Caco-2 (cell line): ENCODE data around the gene SUPT3H. TPM values are rescaled to one million over a fixed set of nuclear protein-coding genes. Genes with fewer than 3 reads are reported as not detected.

Source experiments
- BruUV-seq: library from RNA; stranded (reverse); fragments of 400-500 nt; replicated peaks from 2 replicates; lab custom pipeline; 2021; lab: Mats Ljungman, UMichigan
- CTCF ChIA-PET: fragments of 300-600 bp; sonication (Branson Sonifier 250); formaldehyde crosslinking; loops from one replicate; lab custom pipeline; 2022; ENCODE audit warnings: antibody characterized with exemption; lab: Charles Lee
- POLR2A ChIA-PET: fragments of 300-600 bp; sonication (Branson Sonifier 250); formaldehyde crosslinking; loops from one replicate; lab custom pipeline; 2022; ENCODE audit warnings: antibody characterized with exemption; lab: Charles Lee
- DNase-seq, 2 experiments: peaks; one replicate each; pipeline versions ENCODE4 v3.0.0 to v3.0.0-alpha.2; 2020 to 2022
- H3K27me3 ChIP-seq: replicated peaks from 2 replicates; pipeline ENCODE4 v1.6.0; 2011; ENCODE audit warnings: low read length; ENCODE audit not compliant: control insufficient read depth, insufficient read depth
- H3K36me3 ChIP-seq: 2 replicates; pipeline ENCODE4 v1.5.1; 2011; ENCODE audit warnings: low read length; ENCODE audit not compliant: control insufficient read depth, insufficient read depth
- H3K4me1 ChIP-seq: fragments of 250-450 bp; sonication (Bioruptor Pico); 2 replicates; pipeline ENCODE4 v1.5.1; 2020; ENCODE audit warnings: mild to moderate bottlenecking
- H3K4me3 ChIP-seq: 2 replicates; pipeline ENCODE4 v1.5.1; 2011; ENCODE audit warnings: low read depth, mild to moderate bottlenecking, control low read depth, low read length
- H3K9me3 ChIP-seq: fragments of 250-450 bp; sonication (Bioruptor Pico); 2 replicates; pipeline ENCODE4 v1.5.1; 2020; ENCODE audit warnings: mild to moderate bottlenecking, moderate library complexity
- H3K27ac Mint-ChIP-seq: one replicate; pipeline ENCODE4 v1.8.0; 2022; ENCODE audit warnings: mixed read lengths; ENCODE audit not compliant: unreplicated experiment
- H3K27me3 Mint-ChIP-seq: one replicate; pipeline ENCODE4 v1.8.0; 2022; ENCODE audit warnings: mixed read lengths; ENCODE audit not compliant: insufficient read depth, unreplicated experiment
- H3K36me3 Mint-ChIP-seq: one replicate; pipeline ENCODE4 v1.8.0; 2022; ENCODE audit warnings: mild to moderate bottlenecking, mixed read lengths; ENCODE audit not compliant: insufficient read depth, unreplicated experiment
- H3K4me1 Mint-ChIP-seq: one replicate; pipeline ENCODE4 v1.8.0; 2022; ENCODE audit warnings: low read depth, mixed read lengths; ENCODE audit not compliant: unreplicated experiment
- H3K4me3 Mint-ChIP-seq: one replicate; pipeline ENCODE4 v1.8.0; 2022; ENCODE audit warnings: mild to moderate bottlenecking, moderate library complexity, mixed read lengths; ENCODE audit not compliant: unreplicated experiment
- H3K9me3 Mint-ChIP-seq: one replicate; pipeline ENCODE4 v1.8.0; 2022; ENCODE audit warnings: mixed read lengths; ENCODE audit not compliant: unreplicated experiment
- intact Hi-C: fragments of 100-400 bp; cut with micrococcal nuclease; formaldehyde crosslinking; loops from one replicate; pipeline ENCODE4 v1.10.0; 2022; ENCODE audit not compliant: unreplicated experiment
- total RNA-seq: library from RNA; stranded (reverse); gene quantifications from 2 replicates; pipeline ENCODE4 v1.2.3, GENCODE V29; 2022
- TF ChIP-seq, protein P1 (sequence below), 2 experiments: fragments of 200-600 bp in 1 of 2; IDR thresholded peaks; 1 replicate in 1 of 2; 2 replicates in 1 of 2; pipeline versions ENCODE4 v1.5.1 to v1.8.0; 2011 to 2022; ENCODE audit warnings: antibody characterized with exemption in 1 of 2, control low read depth in 1 of 2, inconsistent platforms in 1 of 2, low read depth in 1 of 2, low read length in 1 of 2, mild to moderate bottlenecking in 1 of 2, moderate library complexity in 1 of 2; ENCODE audit not compliant: insufficient read depth in 1 of 2, severe bottlenecking in 1 of 2, unreplicated experiment in 1 of 2

Gene SUPT3H
- total RNA-seq, 1 experiment from 2014 or later: 13.2 TPM

DNA sequence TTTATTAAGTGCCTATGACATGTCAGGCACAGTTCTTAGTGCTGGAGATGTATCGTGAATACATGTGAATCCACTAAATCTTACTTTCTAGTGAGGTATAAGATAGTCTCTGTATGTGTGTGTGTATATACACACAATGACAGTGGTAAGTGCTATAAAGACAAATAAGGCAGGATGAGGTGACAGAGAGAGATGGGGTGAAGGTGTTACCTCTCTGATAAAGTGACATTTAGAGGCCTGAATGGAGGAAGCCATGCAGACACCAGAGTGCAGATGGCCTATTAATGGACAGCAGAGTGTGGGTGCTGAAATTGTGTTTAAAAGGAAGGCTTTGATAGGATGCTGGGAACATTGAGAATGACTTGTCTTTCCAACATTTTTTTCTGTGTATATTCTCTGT lies 535.9 kb downstream of the SUPT3H start:
- H3K27ac Mint-ChIP-seq: no peak overlapping the region
- no peaks in the 10 kb centered on the region for H3K36me3 Mint-ChIP-seq
- no peaks in the 10 kb centered on the region for H3K9me3 ChIP-seq
- H3K27me3 Mint-ChIP-seq: no peaks in the 10 kb centered on the region
- TF ChIP-seq, protein P1, sequence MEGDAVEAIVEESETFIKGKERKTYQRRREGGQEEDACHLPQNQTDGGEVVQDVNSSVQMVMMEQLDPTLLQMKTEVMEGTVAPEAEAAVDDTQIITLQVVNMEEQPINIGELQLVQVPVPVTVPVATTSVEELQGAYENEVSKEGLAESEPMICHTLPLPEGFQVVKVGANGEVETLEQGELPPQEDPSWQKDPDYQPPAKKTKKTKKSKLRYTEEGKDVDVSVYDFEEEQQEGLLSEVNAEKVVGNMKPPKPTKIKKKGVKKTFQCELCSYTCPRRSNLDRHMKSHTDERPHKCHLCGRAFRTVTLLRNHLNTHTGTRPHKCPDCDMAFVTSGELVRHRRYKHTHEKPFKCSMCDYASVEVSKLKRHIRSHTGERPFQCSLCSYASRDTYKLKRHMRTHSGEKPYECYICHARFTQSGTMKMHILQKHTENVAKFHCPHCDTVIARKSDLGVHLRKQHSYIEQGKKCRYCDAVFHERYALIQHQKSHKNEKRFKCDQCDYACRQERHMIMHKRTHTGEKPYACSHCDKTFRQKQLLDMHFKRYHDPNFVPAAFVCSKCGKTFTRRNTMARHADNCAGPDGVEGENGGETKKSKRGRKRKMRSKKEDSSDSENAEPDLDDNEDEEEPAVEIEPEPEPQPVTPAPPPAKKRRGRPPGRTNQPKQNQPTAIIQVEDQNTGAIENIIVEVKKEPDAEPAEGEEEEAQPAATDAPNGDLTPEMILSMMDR (IDR thresholded peaks at IDR 0.05; ENCODE audit: insufficient read depth in 1 of 2, low read depth in 1 of 2, low read length in 1 of 2, severe bottlenecking in 1 of 2, unreplicated experiment in 1 of 2): no peak
- no peak for DNase-seq
- no peaks in the 10 kb centered on the region for H3K36me3 ChIP-seq
- ChIA-PET CTCF (no interaction called here), POLR2A (no interaction called here)
- no TSS peak for BruUV-seq
- H3K4me3 Mint-ChIP-seq: no peak overlapping the region
- no peaks in the 10 kb centered on the region for H3K4me1 Mint-ChIP-seq
- H3K9me3 Mint-ChIP-seq: no peaks in the 10 kb centered on the region
- H3K4me3 ChIP-seq: no peak overlapping the region
- no peaks in the 10 kb centered on the region for H3K4me1 ChIP-seq
- no peaks in the 10 kb centered on the region for H3K27me3 ChIP-seq
- intact Hi-C loops: no loop called here

DNA sequence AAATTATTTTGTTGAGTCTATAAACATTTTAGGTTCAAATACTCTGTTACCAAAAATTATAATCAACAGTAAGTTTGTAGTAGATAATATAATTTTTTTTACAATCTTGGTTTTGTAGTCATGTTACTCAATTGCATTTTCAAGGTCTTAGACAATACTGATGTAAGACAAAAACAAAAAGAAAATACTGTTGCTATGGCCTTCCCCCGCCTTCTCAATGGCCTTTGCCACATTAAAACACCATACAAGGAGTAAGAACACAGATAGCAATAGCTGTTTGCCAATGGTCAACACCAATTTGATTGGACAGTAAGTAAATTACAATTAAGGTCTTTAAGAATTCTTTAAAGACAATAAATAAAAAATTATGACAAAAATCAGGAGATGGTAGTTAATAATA lies 540.0 kb downstream of the SUPT3H start:
- Mint-ChIP-seq H3K9me3 (no peaks in the 10 kb centered on the region), H3K4me1 (no peaks in the 10 kb centered on the region), H3K4me3 (no peak overlapping the region), H3K27me3 (no peaks in the 10 kb centered on the region), H3K27ac (no peak overlapping the region), H3K36me3 (no peaks in the 10 kb centered on the region)
- H3K4me3 ChIP-seq: no peak overlapping the region
- no peaks in the 10 kb centered on the region for H3K9me3 ChIP-seq
- POLR2A ChIA-PET: no interaction called here
- no peaks in the 10 kb centered on the region for H3K36me3 ChIP-seq
- no peaks in the 10 kb centered on the region for H3K4me1 ChIP-seq
- intact Hi-C loops: no loop called here
- CTCF ChIA-PET: no interaction called here
- DNase-seq: no peak
- H3K27me3 ChIP-seq: no peaks in the 10 kb centered on the region
- BruUV-seq: no TSS peak
- TF ChIP-seq, protein P1 (IDR thresholded peaks at IDR 0.05; ENCODE audit: insufficient read depth in 1 of 2, low read depth in 1 of 2, low read length in 1 of 2, severe bottlenecking in 1 of 2, unreplicated experiment in 1 of 2): no peak

DNA sequence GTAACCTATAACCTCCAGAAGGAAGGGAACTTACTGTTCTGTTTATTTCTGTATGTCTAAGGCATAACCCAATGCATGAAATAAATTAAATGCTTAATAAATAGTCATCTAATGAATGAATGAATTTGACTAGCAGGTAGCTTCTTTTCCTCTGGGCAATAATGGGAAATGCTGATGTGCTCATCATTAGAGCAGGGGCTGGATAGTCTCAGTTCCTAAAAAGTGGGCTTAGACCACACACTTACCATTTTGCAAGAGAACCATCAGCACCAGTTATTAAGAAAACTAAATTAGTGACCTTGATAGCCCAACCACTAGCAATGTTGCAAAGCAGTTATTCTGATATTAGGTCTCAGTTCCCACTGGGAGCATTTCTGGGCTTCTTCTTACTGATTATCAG lies 540.5 kb downstream of the SUPT3H start:
- H3K36me3 ChIP-seq: no peaks in the 10 kb centered on the region
- Mint-ChIP-seq H3K4me3 (no peak overlapping the region), H3K36me3 (no peaks in the 10 kb centered on the region), H3K27ac (no peak overlapping the region), H3K27me3 (no peaks in the 10 kb centered on the region), H3K4me1 (no peaks in the 10 kb centered on the region), H3K9me3 (no peaks in the 10 kb centered on the region)
- no peaks in the 10 kb centered on the region for H3K4me1 ChIP-seq
- H3K9me3 ChIP-seq: no peaks in the 10 kb centered on the region
- intact Hi-C loops: no loop called here
- H3K4me3 ChIP-seq: no peak overlapping the region
- TF ChIP-seq, protein P1 (IDR thresholded peaks at IDR 0.05; ENCODE audit: insufficient read depth in 1 of 2, low read depth in 1 of 2, low read length in 1 of 2, severe bottlenecking in 1 of 2, unreplicated experiment in 1 of 2): no peak
- no peaks in the 10 kb centered on the region for H3K27me3 ChIP-seq
- DNase-seq: no peak
- BruUV-seq: no TSS peak
- POLR2A ChIA-PET: no interaction called here
- CTCF ChIA-PET: no interaction called here
